Activated CD4-positive, alpha-beta T cell treated with anti-CD3 and anti-CD28 coated beads, Interleukin-10, Interleukin-2, amounts not matched to agents 100 ng/mL and 50 ng/mL, durations not matched to agents 16 hours and 8 hours (primary cell): ENCODE results near the gene IL17RD.

Source experiments
- DNase-seq: peaks from one replicate; pipeline ENCODE4 v3.0.0-alpha.2; 2020

IL17RD gene

GRCh38 chr3:57158813-57159738, 6.1 kb downstream of the IL17RD start:
- peak; percentile 26 for DNase-seq

DNA sequence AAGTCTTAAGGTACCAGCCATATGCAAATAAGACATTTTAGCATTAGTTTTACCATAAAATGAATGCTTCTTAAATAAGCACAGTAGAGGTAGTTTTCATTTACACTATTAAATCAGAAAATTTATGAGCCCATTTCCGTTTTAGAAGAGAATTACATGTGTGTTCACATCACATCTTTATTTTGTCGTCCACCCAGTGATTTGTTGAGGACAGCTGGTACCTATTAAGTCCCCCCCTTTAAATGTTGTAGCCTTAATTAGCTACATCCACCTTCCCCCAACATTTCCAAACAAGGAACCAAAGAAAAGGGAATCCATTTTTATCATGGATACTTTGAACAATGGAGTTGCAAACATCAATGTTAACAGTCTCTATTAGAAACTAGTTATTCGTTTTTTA, 6.8 kb downstream of the IL17RD start:
- no peak for DNase-seq

- no peak for DNase-seq
These were observed 7.6 kb downstream of the IL17RD start for GRCh38 chr3:57157545-57157944.

GRCh38 chr3:57155310-57155643, 9.9 kb downstream of the IL17RD start:
- DNase-seq, result no peak

GRCh38 chr3:57154470-57155309, 10.5 kb downstream of the IL17RD start:
- no peak for DNase-seq

DNA sequence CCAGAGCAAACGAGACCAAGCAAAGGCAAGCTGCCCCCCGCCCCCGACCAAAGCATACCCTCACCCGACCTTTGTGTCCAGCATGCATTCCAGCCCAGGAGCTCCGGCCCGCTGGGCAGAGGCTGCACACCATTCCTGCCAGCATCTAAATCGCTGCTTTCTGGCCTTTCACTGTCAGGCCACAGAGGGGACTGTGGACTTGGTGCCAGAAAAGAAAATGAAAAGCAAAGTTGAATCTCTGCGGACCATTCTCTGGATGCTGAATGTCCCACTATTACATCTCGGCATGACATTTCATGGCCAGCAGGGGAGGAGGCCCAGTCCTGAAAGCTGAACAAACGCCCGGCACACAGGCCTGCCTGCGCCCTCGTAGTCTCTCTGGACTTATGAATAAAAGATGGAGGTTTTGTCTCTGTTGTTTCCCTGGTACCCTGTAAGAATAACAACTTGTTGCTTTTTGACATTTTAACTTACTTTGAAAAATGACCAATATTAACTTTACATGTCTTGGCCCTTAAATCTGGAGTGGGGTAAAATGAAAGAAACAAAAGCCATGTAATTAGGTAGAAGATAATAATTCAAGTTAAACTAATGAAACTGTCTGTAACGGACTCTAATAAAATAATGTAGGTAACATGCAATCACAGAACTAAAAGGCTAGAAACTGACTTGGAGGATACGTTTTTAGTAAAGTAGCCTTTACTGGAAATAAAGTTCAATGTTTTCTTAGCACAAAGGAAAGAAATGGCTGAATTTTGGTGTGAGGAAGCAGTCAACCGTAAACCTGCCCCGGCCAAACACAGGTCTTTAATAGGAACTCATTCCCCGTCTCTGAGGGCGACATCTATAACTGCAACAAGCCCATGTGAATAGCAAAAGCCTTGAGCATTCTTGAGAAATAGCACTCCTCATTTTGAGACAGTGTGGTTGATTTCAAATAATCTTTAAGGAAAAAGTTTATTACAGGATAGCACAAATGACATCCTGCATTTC, 12.7 kb downstream of the IL17RD start:
- DNase-seq, result no peak

DNA sequence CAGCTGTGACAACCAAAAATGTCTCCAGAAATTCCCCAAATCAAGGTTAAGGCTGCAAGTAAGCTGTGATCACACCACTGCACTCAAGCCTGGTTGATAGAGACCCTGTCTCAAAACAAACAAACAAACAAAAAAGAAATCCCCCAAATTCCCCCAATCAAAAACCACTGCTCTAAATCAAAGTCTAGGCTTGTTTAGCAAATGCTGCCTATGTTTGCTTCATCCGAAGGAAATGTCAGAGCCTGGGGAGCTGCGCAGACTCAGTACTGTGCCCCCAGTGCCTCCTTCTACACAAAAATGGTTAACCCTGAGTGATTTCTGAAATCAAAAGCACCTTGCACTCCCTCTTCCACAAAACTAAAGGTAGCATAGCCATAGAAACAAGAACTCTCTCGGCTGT, 13.4 kb downstream of the IL17RD start:
- no peak for DNase-seq

GRCh38 chr3:57151021-57151449, 14.1 kb downstream of the IL17RD start:
- no peak for DNase-seq

DNA sequence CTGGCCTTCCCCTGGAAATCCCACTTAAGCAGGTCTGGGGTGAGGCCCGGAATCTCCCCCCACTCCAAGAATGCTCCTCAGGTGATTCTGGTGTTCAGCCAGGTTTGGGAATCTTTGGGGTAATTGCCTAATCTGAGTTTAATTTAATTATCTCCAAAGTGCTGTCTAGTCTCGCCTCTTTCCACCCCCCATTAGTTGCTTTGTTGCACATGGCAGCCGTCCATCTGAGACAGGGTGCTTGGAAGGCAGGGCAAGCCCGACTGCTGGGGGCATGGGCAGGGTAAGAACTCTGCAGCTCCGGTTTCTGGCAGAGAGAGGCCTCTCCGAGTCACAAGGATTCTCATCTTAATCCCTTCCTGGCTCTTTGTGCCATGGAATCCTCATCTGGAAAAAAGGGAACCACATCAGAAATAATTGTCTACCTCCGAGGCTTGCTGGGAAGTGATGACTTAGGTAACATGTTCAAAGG, 15.0 kb downstream of the IL17RD start:
- no peak for DNase-seq

GRCh38 chr3:57147071-57147470, 18.1 kb downstream of the IL17RD start:
- DNase-seq, result no peak

DNA sequence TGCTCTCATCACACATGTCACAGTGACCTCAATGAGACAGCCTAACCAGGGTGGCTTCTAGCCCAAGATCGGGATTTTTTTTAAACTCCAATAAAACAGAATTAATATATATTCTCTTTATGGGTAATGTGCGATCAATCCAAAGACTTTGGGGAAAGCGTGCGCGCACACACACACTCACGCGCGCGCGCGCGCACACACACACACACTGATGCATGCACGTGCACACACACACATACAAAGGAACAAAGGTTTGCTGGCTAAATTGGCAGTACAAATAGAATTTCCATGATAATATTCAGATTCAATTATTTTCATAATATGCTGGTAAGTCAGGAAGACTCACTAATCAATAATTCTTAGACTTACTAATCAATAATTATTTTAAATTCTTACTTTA, 19.3 kb downstream of the IL17RD start:
- no peak for DNase-seq

GRCh38 chr3:57144952-57145351, 20.2 kb downstream of the IL17RD start:
- no peak for DNase-seq

DNA sequence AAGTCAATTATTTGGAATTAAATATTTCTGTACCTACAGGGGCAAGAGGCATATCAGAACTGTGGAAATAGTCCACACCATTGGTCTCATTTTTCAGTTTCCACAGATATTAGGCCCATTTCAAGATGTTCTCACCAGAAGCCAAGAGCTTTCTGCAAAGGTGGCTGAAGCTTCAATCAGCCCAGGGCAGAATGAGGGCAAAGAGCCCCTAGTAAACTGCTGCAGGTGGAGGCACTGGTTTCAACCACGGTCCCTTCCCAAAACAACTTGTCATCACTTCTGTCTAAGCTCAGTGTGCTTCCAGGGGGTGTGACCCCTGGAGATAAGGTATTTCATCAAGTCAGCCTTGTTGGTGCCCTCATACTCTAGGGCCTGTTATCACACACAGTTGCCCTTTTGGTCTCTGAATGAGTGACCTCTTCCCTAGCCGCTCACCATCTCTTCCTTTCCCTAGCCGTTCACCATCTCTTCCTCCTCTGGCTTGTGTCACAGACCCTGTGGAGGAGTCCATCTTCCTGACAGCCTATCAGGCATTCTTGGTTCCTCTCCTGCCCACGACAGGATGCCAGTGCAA, 21.2 kb downstream of the IL17RD start:
- no peak for DNase-seq

DNA sequence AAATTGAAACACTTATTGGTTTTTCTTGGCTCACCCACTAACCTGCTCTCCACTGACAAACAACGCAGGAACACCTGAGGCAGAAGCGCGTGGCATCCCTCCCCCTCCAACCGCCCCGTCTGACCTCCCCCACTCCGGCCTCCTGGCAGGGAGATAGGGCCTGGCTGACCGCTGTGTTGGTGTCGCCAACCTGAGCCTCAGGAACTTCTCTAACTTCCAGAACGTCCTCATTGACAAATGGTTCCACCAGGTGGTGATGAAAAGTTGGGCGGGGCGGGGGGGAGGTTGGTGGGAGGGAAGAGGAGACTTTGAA, 22.8 kb downstream of the IL17RD start:
- DNase-seq, result no peak

DNA sequence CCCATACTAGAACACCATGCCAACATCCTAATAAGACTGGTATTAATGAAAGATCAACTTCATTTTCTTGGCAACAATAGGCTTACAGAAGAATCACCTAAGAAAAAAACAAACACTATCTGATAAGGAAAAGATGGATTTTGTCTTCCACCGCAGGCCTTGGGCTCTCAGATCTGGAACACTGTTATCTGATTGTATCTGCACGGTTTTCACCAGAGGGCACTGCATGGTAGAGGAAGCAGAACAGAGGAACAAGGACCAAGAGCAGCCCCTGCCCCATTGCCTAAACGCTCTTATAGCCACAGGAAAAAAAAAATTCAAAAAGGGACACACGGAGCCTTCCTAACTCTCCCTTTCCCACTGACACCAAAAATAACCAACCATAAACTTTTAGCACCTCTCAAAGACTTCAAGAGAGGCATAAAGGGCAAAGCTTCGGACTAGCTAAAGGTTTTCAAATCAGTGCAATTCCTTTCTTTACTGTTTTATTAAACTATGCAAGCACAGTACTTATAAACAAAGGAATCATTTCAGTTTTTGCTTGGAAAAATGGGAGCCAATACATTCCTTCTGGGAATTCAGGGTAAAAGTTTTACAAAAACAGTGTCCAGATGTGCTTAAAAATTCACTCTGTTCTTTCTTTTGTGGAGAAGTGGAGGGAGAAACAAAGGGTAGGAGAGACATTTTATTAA, 23.3 kb downstream of the IL17RD start:
- no peak for DNase-seq

DNA sequence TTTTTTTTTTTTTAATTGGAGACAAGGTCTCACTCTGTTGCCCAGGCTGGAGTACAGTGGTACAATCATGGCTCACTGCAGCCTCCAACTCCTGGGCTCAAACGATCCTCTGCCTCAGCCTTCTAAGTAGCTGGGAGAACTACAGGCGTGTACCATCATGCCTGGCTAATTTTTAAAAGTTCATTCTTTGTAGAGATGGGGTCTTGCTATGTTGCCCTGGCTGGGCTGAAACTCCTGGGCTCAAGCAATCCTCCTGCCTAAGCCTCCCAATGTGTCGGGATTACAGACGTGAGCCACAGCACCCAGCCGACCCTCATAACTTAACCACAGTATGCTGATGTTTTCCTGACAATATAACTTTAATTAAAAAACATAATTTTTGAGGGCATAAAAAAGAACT, 24.3 kb downstream of the IL17RD start:
- no peak for DNase-seq

DNA sequence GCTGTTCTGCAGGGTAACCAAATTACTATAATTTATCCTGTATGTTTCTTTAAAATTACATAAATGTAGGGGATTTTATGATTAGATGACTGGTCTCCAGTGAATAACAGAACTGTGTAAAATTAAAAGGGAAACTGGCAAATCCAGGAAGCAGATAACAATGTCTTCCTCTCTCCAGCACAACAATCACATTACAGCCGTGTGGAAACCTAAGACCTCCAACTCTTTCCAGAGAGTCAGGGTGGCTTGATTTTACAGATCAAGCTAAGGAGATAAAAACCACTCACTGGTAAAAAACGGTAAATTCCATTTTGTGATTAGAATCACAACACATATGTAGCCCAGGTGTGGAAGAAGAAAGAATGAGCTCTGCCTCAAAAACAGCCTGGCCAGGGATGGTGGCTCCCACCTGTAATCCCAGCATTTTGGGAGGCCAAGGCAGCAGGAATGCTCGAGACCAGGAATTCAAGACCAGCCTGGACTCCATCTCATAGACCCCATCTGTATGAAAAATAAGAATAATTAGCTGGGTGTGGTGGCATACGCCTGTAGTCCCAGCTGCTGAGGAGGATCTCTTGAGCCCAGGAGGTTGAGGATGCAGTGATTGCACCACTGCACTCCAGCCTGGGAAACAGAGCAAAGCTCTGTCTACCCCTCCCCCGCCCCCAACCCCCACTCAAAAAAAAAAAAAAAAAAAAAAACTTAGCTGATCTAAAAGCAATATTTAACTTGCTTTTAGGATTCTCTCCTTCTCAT, 29.0 kb downstream of the IL17RD start:
- no peak for DNase-seq

DNA sequence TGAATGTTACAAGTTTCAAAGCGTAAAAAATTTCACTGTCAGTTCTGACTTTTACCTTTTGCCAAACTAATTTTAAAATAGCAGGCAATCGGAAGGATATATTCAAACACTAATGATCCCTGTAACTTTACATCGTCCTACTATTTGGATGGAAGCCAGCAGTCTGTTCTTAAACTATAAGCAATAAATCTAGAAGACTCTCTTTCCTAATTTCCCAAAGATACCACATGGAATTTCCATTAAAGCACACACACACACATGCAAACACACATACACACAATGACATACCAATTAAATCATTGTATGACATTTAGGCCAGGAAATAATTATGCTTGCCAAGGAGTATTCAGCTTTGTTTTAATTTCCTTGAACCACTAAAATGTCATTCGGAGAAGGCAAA, 32.0 kb downstream of the IL17RD start:
- no peak for DNase-seq

DNA sequence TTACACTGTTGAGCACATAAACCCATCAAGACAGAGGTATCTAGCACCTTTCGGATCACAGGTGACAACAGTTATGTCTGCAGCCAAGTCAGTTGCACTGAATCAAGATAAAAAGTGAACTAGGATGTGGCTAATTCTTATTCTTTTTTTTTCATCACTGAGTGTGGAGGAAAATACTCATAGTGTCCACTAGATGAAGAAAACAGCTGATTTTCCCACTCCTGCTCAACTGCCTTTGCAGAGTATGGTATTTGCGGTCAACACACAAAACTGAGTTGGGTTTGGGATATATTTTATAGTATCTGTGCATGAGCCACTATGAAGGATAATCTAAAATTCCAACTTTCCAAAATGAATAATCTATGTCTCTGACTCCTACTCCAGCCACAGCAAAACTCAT, 32.5 kb downstream of the IL17RD start:
- no peak for DNase-seq

DNA sequence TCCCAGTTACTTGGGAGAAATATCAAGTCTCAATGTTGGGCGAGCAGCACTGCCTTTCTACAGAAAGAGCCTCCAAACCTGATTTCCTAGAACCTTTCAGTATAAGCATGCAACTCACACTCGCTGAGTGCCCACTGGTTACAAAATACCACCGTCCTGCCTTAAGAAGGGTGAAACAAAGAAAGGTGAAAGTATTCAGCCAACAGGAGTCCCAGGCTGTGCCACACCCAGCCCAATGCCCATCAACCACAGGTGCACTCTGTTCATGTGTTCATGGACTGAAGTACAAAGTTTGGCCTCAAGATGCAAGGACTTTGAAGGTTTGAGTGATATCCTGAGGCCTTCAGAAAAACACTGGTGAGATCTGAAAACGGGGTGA, 34.0 kb downstream of the IL17RD start:
- no peak for DNase-seq

- DNase-seq, result no peak
These were observed 34.5 kb downstream of the IL17RD start for GRCh38 chr3:57130571-57131209.
